ENCODE measurements around the gene FBXO46. TPM values are rescaled to one million over a fixed set of nuclear protein-coding genes. Genes with fewer than 3 reads are reported as not detected.
A peak's percentile ranks its signal among the peaks of the same experiment; 100 is the strongest.

Gene FBXO46
- polyA plus RNA-seq, 1 of the 3 experiments (the other 2 are of a cell fraction): 5.6 TPM

- H3K79me2 ChIP-seq (ENCODE audit: insufficient read depth): no peaks in the 10 kb centered on the region
- no peaks in the 10 kb centered on the region for H3K9me3 ChIP-seq
- H4K20me1 ChIP-seq (ENCODE audit: insufficient read depth): peaks cover 11% of the 10 kb centered on the region; the same call in 1 of the 2 replicates
- H3K4me2 ChIP-seq: peak within 1 kb of the TSS; percentile 99
- peak within 1 kb of the TSS; percentile 84 to 95 for H3K27ac ChIP-seq (ENCODE audit: low read depth in 2 of 2, low read length in 1 of 2)
- no peaks in the 10 kb centered on the region for H3K27me3 ChIP-seq (ENCODE audit: insufficient read depth)
- H3K4me3 ChIP-seq (ENCODE audit: low read depth in 2 of 2, low read length in 1 of 2): peak within 1 kb of the TSS; percentile 64 to 70
- CTCF ChIA-PET: interaction anchor here (0.6 to 5.9 kb wide), 34 partner anchors 9 to 1260 kb away, joined by 3 to 100 read pairs (median 6); partner anchors contain the start of genes DMPK, DMWD, FBXO46 and MEIOSIN
- H3K36me3 ChIP-seq (replicated peaks in 1 of 2; ENCODE audit: control insufficient read depth in 1 of 2, insufficient read depth in 2 of 2, low read length in 1 of 2): peaks cover 10 to 24% of the 10 kb centered on the region in 2 experiments
- H3K9me2 ChIP-seq: no peaks in the 10 kb centered on the region
- POLR2A ChIA-PET: interaction anchor here (0.6 to 3.6 kb wide), 15 partner anchors 9 to 582 kb away, joined by 3 to 19 read pairs (median 4); partner anchors contain the start of genes DMPK, DMWD, FBXO46 and QPCTL
- peak; percentile 98 for DNase-seq
- peak within 1 kb of the TSS; percentile 54; the same call in 1 of the 2 replicates for H2AFZ ChIP-seq (ENCODE audit: low read depth)
- 3% methylated on average over 34 of the region's 70 CpGs for WGBS (ENCODE audit: low lambda C conversion rate)
- peaks cover 8 to 30% of the 10 kb centered on the region in 2 experiments; a peak in 3 of 4 replicates for H3K4me1 ChIP-seq (ENCODE audit: control insufficient read depth in 1 of 2, insufficient read depth in 2 of 2, low read depth in 1 of 2, low read length in 1 of 2)
- H3K9ac ChIP-seq: peak within 1 kb of the TSS; percentile 78
- peaks cover 41% of the 10 kb centered on the region for H3F3A ChIP-seq (replicated peaks; ENCODE audit: insufficient read depth)
- 0 out of 2 replicates have a peak, but pooled peaks have one; percentile 35 for TF ChIP-seq JUND (IDR thresholded peaks at IDR 0.05)
- peak; percentile 78 for TF ChIP-seq PBX3 (IDR thresholded peaks at IDR 0.05)
- no peak for TF ChIP-seq FOXM1 (IDR thresholded peaks at IDR 0.05; ENCODE audit: low read depth)
- peak; percentile 18; the same call in 1 of the 2 replicates for TF ChIP-seq GABPA (IDR thresholded peaks at IDR 0.05; ENCODE audit: low read depth)
- no peak for TF ChIP-seq MEF2A (IDR thresholded peaks at IDR 0.05; ENCODE audit: borderline replicate concordance, low read depth)
- no peak for TF ChIP-seq RAD21 (IDR thresholded peaks at IDR 0.05; ENCODE audit: low read length)
- peak; percentile 79 for TF ChIP-seq TAF1 (IDR thresholded peaks at IDR 0.05; ENCODE audit: borderline replicate concordance, low read depth, low read length)
- TF ChIP-seq EZH2phosphoT487 (IDR thresholded peaks at IDR 0.05; ENCODE audit: borderline replicate concordance, low read depth): no peak
- no peak for TF ChIP-seq USF1 (IDR thresholded peaks at IDR 0.05; ENCODE audit: borderline replicate concordance, low read depth)
- TF ChIP-seq SIN3A (IDR thresholded peaks at IDR 0.05; ENCODE audit: borderline replicate concordance, low read depth, low read length): peak; percentile 47; the same call in 1 of the 2 replicates
- no peak for TF ChIP-seq FOXJ3 (CRISPR knock-in tag; IDR thresholded peaks at IDR 0.05)
- TF ChIP-seq RCOR1 (IDR thresholded peaks at IDR 0.05; ENCODE audit: low read length): peak; percentile 64; the same call in 1 of the 2 replicates
- peak; percentile 86 for TF ChIP-seq POLR2AphosphoS5 (IDR thresholded peaks at IDR 0.05; ENCODE audit: low read depth, low read length)
- TF ChIP-seq EP300 (IDR thresholded peaks at IDR 0.05; ENCODE audit: borderline replicate concordance in 1 of 2, low read depth in 1 of 2, low read length in 1 of 2): no peak
- TF ChIP-seq RXRA (IDR thresholded peaks at IDR 0.05; ENCODE audit: borderline replicate concordance, low read depth): no peak
- TF ChIP-seq NRF1 (IDR thresholded peaks at IDR 0.05; ENCODE audit: low read depth, low read length): peak; percentile 90
- no peak for TF ChIP-seq CTCF (IDR thresholded peaks at IDR 0.05)
- TF ChIP-seq TCF12 (IDR thresholded peaks at IDR 0.05): peak; percentile 61
- no peak for TF ChIP-seq FOSL2 (IDR thresholded peaks at IDR 0.05; ENCODE audit: borderline replicate concordance, low read depth)
- TF ChIP-seq ELF1 (IDR thresholded peaks at IDR 0.05): no peak; the same call in 1 of the 2 replicates
- TF ChIP-seq ZBTB33 (IDR thresholded peaks at IDR 0.05; ENCODE audit: borderline replicate concordance, low read depth): no peak
- TF ChIP-seq TEAD4 (IDR thresholded peaks at IDR 0.05; ENCODE audit: borderline replicate concordance, insufficient read depth): peak; percentile 82
- no peak for TF ChIP-seq RFX5 (IDR thresholded peaks at IDR 0.05; ENCODE audit: low read length)
- peak; percentile 64; the same call in 1 of the 2 replicates for TF ChIP-seq MAX (IDR thresholded peaks at IDR 0.05; ENCODE audit: low read depth)
- TF ChIP-seq SMC3 (IDR thresholded peaks at IDR 0.05; ENCODE audit: low read depth, low read length): no peak
- 0 out of 2 replicates have a peak, but pooled peaks have one; percentile 10 for TF ChIP-seq IRF3 (IDR thresholded peaks at IDR 0.05; ENCODE audit: low read depth, low read length)
These were observed 38.5 kb upstream of the FBXO46 start, which contains the start of gene SIX5 for GRCh38 chr19:45768984-45769782. SIX5 (minus strand) TSS chr19:45769252; CDS start chr19:45768844, 408 bp downstream.
